Fibroblast of mammary gland (primary cell): ENCODE measurements around the gene WFS1.

ENCODE experiments used
- DNase-seq: peaks from one replicate; pipeline ENCODE4 v3.0.0-alpha.2; 2010; ENCODE audit warnings: low read depth
- H3K4me3 ChIP-seq: 2 replicates; pipeline ENCODE4 v1.5.1; 2011; ENCODE audit warnings: low read depth, mild to moderate bottlenecking, low read length, moderate library complexity; ENCODE audit not compliant: control insufficient read depth
- CTCF ChIP-seq: conservative IDR thresholded peaks from 2 replicates; pipeline ENCODE4 v1.5.1; 2011; ENCODE audit warnings: low read depth, low read length, inconsistent platforms; ENCODE audit not compliant: control insufficient read depth, insufficient read depth

The WFS1 gene

GRCh38 chr4:6287017-6287788 is 17.6 kb downstream of the WFS1 start:
- no peak for TF ChIP-seq CTCF
- H3K4me3 ChIP-seq, result no peak overlapping the region
- no peak for DNase-seq

- no peak for TF ChIP-seq CTCF
- no peak for DNase-seq
- no peak overlapping the region for H3K4me3 ChIP-seq
Measured at GRCh38 chr4:6288342-6288741, 18.7 kb downstream of the WFS1 start.

GRCh38 chr4:6288871-6289270 is 19.2 kb downstream of the WFS1 start:
- no peak for DNase-seq
- no peak overlapping the region for H3K4me3 ChIP-seq
- TF ChIP-seq CTCF, result no peak

GRCh38 chr4:6290256-6290655 is 20.6 kb downstream of the WFS1 start:
- no peak overlapping the region for H3K4me3 ChIP-seq
- no peak for DNase-seq
- no peak for TF ChIP-seq CTCF

- no peak overlapping the region for H3K4me3 ChIP-seq
- DNase-seq, result peak; percentile 21
- TF ChIP-seq CTCF, result no peak
Measured at GRCh38 chr4:6290769-6291547, 21.3 kb downstream of the WFS1 start.

- no peak overlapping the region for H3K4me3 ChIP-seq
- no peak for TF ChIP-seq CTCF
- no peak for DNase-seq
Measured at GRCh38 chr4:6291784-6292297, 22.2 kb downstream of the WFS1 start.
